GM12878 (cell line): Measurements from ENCODE around the gene ZNF394.

Experiments used
- BCL11A ChIP-seq: IDR thresholded peaks from 2 replicates; pipeline ENCODE4 v1.6.1; 2011; ENCODE audit warnings: low read depth, low read length
- CHD2 ChIP-seq: IDR thresholded peaks from 2 replicates; pipeline ENCODE4 v1.6.1; 2011; ENCODE audit warnings: low read depth, low read length, improper control_type of control experiment, borderline replicate concordance
- CHD4 ChIP-seq: fragments of 200-600 bp; sonication (generic); IDR thresholded peaks from 2 replicates; pipeline ENCODE4 v1.6.1; 2016; ENCODE audit warnings: mild to moderate bottlenecking
- CTCF ChIP-seq, 3 experiments: IDR thresholded peaks in 2 of 3; conservative IDR thresholded peaks in 1 of 3; 2 replicates each; pipeline ENCODE4 v1.5.1; 2011; ENCODE audit warnings: low read depth in 3 of 3, low read length in 3 of 3, mild to moderate bottlenecking in 3 of 3, control low read depth in 2 of 3, moderate library complexity in 2 of 3, inconsistent platforms in 1 of 3, mixed read lengths in 1 of 3; ENCODE audit not compliant: control insufficient read depth in 2 of 3, insufficient read depth in 1 of 3; ENCODE audit errors: extremely low read depth in 1 of 3
- HDGF ChIP-seq: fragments of 450-650 bp; IDR thresholded peaks from 2 replicates; pipeline ENCODE4 v1.6.1; 2016; ENCODE audit warnings: antibody characterized with exemption
- POLR2A ChIP-seq: IDR thresholded peaks from 2 replicates; pipeline ENCODE4 v1.6.1; 2011; ENCODE audit warnings: low read depth, mild to moderate bottlenecking, low read length
- POLR2AphosphoS2 ChIP-seq: IDR thresholded peaks from 2 replicates; pipeline ENCODE4 v1.6.1; 2011; ENCODE audit warnings: low read depth, mild to moderate bottlenecking, low read length, improper control_type of control experiment, moderate library complexity
- SIX5 ChIP-seq: IDR thresholded peaks from 2 replicates; pipeline ENCODE4 v1.6.1; 2011; ENCODE audit warnings: mild to moderate bottlenecking, low read depth, low read length, moderate library complexity; ENCODE audit not compliant: severe bottlenecking
- ZSCAN29 ChIP-seq: fragments of 450-650 bp; IDR thresholded peaks from 2 replicates; pipeline ENCODE4 v1.6.1; 2017; ENCODE audit warnings: mild to moderate bottlenecking, moderate library complexity

- TF ChIP-seq POLR2A (no peak), CTCF (IDR thresholded peaks at IDR 0.05 in 2 of 3, conservative IDR thresholded peaks at IDR 0.05 in 1 of 3; ENCODE audit: control insufficient read depth in 2 of 3, extremely low read depth in 1 of 3, insufficient read depth in 1 of 3, low read depth in 3 of 3, low read length in 3 of 3) (no peak), CHD2 (no peak), ZSCAN29 (no peak), BCL11A (no peak), CHD4 (no peak), POLR2AphosphoS2 (no peak), SIX5 (no peak), HDGF (no peak)
These were observed 40.5 kb upstream of the ZNF394 start for GRCh38 chr7:99540542-99540941.
